Peyer's patch (tissue), 4 donors: ENCODE measurements around the gene SRPK2.

Source experiments
- POLR2A ChIP-seq, 2 donors: fragments of 450-650 bp; IDR thresholded peaks; one replicate each; pipeline ENCODE4 v1.5.1; 2017; ENCODE audit warnings: antibody characterized with exemption in 2 of 2, mild to moderate bottlenecking in 2 of 2, moderate library complexity in 2 of 2
- TF ChIP-seq, protein P1 (sequence below), 6 experiments: fragments of 450-650 bp in 4 of 6; fragments of 200-600 bp in 2 of 6; sonication (generic) in 1 of 6; IDR thresholded peaks; one replicate each; pipeline ENCODE4 v1.5.1; 2017 to 2019; ENCODE audit warnings: antibody characterized with exemption in 6 of 6, mild to moderate bottlenecking in 3 of 6, moderate library complexity in 1 of 6

DNA sequence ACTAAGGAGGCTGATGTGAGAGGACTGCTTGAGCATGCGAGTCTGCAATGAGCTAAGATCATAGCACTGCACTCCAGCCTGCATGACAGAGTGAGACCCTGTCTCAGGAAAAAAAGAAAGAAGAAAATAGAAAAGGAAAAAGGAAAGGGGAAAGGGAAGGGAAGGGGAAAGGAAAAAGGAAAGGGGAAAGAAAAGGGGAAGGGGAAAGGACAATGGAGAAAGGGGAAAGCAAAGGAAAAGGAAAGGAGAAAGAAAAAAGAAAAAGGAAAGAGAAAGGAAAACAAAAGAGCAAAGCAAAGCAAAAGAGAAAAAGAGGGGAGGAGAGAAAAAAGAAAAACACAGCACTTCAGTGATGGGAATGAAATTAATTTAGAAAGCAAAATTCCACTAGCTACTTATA lies 179.3 kb downstream of the SRPK2 start:
- TF ChIP-seq, protein P1, sequence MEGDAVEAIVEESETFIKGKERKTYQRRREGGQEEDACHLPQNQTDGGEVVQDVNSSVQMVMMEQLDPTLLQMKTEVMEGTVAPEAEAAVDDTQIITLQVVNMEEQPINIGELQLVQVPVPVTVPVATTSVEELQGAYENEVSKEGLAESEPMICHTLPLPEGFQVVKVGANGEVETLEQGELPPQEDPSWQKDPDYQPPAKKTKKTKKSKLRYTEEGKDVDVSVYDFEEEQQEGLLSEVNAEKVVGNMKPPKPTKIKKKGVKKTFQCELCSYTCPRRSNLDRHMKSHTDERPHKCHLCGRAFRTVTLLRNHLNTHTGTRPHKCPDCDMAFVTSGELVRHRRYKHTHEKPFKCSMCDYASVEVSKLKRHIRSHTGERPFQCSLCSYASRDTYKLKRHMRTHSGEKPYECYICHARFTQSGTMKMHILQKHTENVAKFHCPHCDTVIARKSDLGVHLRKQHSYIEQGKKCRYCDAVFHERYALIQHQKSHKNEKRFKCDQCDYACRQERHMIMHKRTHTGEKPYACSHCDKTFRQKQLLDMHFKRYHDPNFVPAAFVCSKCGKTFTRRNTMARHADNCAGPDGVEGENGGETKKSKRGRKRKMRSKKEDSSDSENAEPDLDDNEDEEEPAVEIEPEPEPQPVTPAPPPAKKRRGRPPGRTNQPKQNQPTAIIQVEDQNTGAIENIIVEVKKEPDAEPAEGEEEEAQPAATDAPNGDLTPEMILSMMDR (IDR thresholded peaks at IDR 0.05) = no peak
- TF ChIP-seq POLR2A (IDR thresholded peaks at IDR 0.05) = no peak
